HL-60/S4 treated with retinoic acid at 250 ng/mL for 4 days and 3 days (cell line): Measurements from ENCODE around the gene OSBPL2.

ENCODE experiments used
- in situ Hi-C: fragments of 300-500 bp; cut with MboI; formaldehyde crosslinking; loops from 2 replicates; pipeline ENCODE4 v1.7.0; 2022; ENCODE audit warnings: low sequenced_read_pairs

The OSBPL2 gene

DNA sequence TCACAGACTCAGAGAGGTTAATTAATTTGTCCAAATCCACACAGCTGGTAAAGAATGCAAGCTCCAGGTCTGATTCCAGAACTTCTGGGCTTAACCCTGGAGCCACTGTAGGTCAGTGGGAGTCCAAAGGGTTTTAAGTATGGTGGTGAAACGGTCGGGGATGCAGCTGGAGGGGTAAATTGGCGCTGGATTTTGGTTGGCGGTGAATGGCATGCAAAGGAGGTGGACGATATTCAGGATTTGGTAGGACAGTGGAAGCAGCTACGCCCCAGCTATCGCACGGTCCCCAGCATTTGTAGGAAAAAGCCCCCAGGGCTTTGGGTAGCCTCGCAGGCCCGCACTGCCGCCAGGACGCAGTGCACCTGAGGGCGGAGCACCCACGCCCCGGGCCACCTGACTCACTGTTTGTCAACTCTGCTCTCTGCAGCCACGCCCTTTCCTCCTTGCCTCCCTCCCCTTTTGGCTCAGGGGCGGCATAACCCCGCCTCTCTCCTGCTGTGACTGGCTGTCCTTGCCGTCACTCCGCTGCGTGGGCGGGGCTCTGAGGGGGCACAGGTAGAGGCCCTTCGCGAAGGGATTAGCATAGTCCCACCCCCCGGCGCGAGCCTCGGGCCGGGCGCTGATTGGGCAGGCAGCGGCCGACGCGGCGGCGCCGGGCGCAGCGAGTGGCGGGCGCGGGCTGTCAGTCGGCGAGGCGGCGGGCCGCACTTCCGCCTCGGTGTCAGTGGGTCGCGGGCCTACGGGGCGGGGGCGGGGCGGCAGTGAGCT, at the start of gene OSBPL2:
Gene OSBPL2 (plus strand): TSS at position 721 of the 768 bp plus-strand sequence. CDS start 17,664 bp downstream, outside the sequence.
- in situ Hi-C loops: no loop called here

GRCh38 chr20:62190639-62191411, 47.5 kb upstream of the OSBPL2 start:
- in situ Hi-C loops: no loop called here

GRCh38 chr20:62191781-62192559, 46.4 kb upstream of the OSBPL2 start:
- in situ Hi-C loops: no loop called here

GRCh38 chr20:62192635-62193034, 45.7 kb upstream of the OSBPL2 start:
- in situ Hi-C loops: no loop called here

- in situ Hi-C loops: no loop called here
Observed at GRCh38 chr20:62193079-62194025, 45.0 kb upstream of the OSBPL2 start.

GRCh38 chr20:62195075-62195405, 43.3 kb upstream of the OSBPL2 start:
- in situ Hi-C loops: no loop called here

DNA sequence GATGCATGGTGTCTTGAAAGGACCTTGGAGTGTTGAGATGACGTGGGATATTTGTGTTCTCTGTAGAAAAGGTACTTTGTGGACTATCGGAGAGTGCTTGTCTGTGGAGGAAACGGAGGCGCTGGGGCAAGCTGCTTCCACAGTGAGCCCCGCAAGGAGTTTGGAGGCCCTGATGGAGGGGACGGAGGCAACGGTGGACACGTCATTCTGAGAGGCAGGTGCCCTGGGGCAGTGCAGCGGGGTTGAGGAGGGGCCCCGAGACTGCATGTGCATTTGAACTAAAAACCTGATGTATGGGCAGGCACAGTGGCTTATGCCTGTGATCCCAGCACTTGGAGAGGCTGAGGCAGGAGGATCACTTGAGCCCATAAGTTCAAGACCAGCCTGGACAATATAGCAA, 42.6 kb upstream of the OSBPL2 start:
- in situ Hi-C loops: no loop called here

DNA sequence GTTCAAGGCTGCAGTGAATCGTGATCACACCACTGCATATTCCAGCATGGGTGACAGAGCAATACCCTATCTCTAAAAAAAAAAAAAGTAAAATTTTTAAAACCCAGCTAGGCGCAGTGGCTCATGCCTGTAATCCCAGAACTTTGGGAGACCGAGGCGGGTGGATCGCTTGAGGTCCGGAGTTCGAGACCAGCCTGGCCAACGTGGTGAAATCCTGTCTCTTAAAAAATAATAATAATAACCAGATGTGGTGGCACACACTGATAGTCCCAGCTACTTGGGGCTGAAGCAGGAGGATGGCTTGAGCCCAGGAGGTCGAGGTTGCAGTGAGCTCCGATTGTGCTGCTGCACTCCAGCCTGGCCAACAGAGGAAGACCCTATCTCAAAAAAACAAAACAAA, 42.0 kb upstream of the OSBPL2 start:
- in situ Hi-C loops: no loop called here

GRCh38 chr20:62197311-62197710, 41.0 kb upstream of the OSBPL2 start:
- in situ Hi-C loops: no loop called here

GRCh38 chr20:62197801-62198200, 40.5 kb upstream of the OSBPL2 start:
- in situ Hi-C loops: no loop called here

DNA sequence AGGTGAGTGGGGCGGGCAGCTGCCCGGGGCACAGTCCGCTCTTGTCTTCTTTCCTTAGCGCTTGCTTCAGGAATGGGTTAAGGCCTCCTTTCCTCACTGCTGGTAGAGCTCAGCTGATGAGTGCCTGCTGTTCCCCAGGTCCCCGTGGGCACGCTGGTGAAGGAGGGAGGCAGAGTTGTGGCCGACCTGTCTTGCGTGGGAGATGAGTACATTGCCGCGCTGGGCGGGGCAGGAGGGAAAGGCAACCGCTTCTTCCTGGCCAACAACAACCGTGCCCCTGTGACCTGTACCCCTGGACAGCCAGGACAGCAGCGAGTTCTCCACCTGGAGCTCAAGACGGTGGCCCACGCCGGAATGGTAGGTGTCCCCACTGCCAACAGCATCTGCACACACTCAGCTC, 39.8 kb upstream of the OSBPL2 start:
- in situ Hi-C loops: no loop called here

DNA sequence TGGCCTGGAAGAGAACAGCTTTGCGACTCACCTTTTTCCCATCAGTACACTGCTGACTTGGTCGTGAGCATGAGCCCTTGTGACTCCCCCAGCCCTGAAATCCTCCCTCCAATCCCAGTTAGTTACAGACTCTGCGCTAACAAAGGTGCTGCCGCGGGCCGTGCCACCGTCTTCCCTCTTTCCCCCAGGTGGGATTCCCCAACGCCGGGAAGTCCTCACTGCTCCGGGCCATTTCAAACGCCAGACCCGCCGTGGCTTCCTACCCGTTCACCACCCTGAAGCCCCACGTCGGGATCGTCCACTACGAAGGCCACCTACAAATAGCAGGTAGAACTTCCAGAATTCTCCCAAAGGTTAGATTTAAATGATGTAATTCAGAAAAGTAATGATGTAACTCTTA, 39.4 kb upstream of the OSBPL2 start:
- in situ Hi-C loops: no loop called here

DNA sequence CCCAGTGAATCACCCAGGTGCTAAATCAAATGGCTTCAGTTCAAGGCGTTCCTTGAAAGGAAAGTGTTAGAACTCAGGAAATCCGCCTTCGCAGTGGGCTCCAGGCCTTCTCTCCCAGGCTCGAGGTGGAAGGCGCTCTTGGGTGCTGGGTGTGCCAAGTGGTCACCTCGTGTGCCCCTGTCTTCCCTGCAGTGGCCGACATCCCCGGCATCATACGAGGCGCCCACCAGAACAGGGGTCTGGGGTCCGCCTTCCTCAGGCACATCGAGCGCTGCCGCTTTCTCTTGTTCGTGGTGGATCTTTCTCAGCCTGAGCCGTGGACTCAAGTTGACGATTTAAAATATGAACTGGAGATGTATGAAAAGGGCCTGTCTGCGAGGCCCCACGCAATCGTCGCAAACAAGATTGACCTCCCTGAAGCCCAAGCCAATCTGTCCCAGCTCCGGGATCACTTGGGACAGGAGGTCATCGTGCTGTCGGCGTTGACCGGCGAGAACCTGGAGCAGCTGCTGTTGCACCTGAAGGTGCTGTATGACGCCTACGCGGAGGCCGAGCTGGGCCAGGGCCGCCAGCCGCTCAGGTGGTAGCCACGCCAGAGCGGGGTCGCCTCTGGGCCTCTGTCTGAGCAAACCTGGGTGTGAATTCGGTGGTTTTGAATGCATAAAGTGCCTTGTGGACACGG, 37.7 kb upstream of the OSBPL2 start:
- in situ Hi-C loops: no loop called here

DNA sequence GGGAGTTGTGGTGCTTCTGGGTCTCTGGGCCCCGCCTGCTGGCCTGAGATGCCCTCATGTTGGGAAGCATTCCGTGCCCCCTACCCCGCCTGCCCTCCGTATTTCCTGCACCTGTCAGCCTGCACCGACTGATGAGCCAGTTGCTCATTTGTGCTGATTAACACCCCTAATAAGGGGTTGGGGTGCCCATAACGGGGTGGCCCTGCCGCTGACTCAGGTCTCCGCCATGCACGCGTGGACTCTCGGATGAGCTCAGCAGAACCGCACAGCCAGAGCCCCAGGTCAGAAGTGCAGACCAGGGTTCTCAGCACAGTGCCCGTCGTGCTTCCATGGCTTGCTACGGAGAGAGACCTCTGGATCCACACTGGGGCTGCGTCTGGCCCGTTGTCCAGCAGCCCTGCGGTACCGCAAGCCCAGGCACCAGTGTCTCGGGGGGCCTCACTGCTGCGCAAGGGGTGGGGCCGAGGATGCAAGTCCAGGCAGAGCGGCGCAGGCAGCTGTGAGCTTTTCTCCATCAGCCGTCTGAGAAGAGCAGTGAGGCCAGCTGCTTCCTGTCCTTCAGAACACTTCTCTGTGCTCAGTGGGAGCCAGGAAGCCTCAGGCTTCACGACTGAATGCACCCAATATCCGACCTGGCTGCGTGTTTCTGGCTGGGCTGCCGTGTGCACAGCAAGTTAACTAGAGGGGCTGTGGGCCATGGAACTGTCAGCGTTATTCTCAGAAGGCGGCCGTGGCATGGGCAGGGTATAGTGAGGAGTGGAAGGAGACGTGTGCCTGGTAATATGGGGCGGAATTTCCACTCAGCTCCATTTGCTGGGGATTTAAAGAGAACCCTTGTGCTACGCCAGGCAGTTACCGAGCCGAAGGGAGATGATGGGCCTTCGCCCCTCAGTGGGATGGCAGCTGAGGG, 36.9 kb upstream of the OSBPL2 start:
- in situ Hi-C loops: no loop called here

- in situ Hi-C loops: no loop called here
Observed at GRCh38 chr20:62202083-62202395, 36.3 kb upstream of the OSBPL2 start.

- in situ Hi-C loops: no loop called here
Observed at GRCh38 chr20:62202676-62203377, 35.5 kb upstream of the OSBPL2 start.

GRCh38 chr20:62203378-62204030, 34.8 kb upstream of the OSBPL2 start:
- in situ Hi-C loops: no loop called here
